ENCODE results near the gene PTPRK.

GRCh38 chr6:128508588-128509296 is 11.7 kb downstream of the PTPRK start:
- no peak for TF ChIP-seq SP1 (IDR thresholded peaks at IDR 0.05)
- no peak for TF ChIP-seq ELF4 (IDR thresholded peaks at IDR 0.05)
- no peak for TF ChIP-seq FOXM1 (IDR thresholded peaks at IDR 0.05; ENCODE audit: borderline replicate concordance)
- TF ChIP-seq TARDBP (IDR thresholded peaks at IDR 0.05): no peak
- TF ChIP-seq ARNT (IDR thresholded peaks at IDR 0.05): no peak

All from HEK293T (cell line).